Activated naive CD8-positive, alpha-beta T cell (primary cell): ENCODE results near the gene PXDN.
"Not testable (repeated sequence)": the region's sequence is repeated elsewhere in the genome, so short reads cannot be mapped to it uniquely, and the experiment has no call there.

Source experiments
- H3K27ac Mint-ChIP-seq: one replicate; pipeline ENCODE4 v1.8.0; 2021; ENCODE audit warnings: mixed read lengths
- H3K27me3 Mint-ChIP-seq: one replicate; pipeline ENCODE4 v1.8.0; 2021; ENCODE audit warnings: mixed read lengths
- H3K36me3 Mint-ChIP-seq: one replicate; pipeline ENCODE4 v1.8.0; 2021; ENCODE audit warnings: mixed read lengths
- H3K4me1 Mint-ChIP-seq: one replicate; pipeline ENCODE4 v1.8.0; 2021; ENCODE audit warnings: low read depth, mixed read lengths
- H3K4me3 Mint-ChIP-seq: one replicate; pipeline ENCODE4 v1.8.0; 2021; ENCODE audit warnings: mild to moderate bottlenecking, mixed read lengths
- H3K9me3 Mint-ChIP-seq: one replicate; pipeline ENCODE4 v1.8.0; 2021; ENCODE audit warnings: low read depth, mixed read lengths

The PXDN gene

GRCh38 chr2:1780693-1781092 lies 36.4 kb upstream of the PXDN start:
- Mint-ChIP-seq H3K9me3 (no peaks in the 10 kb centered on the region), H3K4me1 (peaks cover 38% of the 10 kb centered on the region), H3K27me3 (no peaks in the 10 kb centered on the region), H3K4me3 (no peak overlapping the region), H3K36me3 (no peaks in the 10 kb centered on the region), H3K27ac (peak overlapping the region; percentile 85)

GRCh38 chr2:1780054-1780453 lies 35.7 kb upstream of the PXDN start:
- not testable (repeated sequence) for H3K36me3 Mint-ChIP-seq, H3K9me3 Mint-ChIP-seq, H3K27ac Mint-ChIP-seq, H3K27me3 Mint-ChIP-seq, H3K4me3 Mint-ChIP-seq
- H3K4me1 Mint-ChIP-seq = peaks cover 38% of the 10 kb centered on the region

DNA sequence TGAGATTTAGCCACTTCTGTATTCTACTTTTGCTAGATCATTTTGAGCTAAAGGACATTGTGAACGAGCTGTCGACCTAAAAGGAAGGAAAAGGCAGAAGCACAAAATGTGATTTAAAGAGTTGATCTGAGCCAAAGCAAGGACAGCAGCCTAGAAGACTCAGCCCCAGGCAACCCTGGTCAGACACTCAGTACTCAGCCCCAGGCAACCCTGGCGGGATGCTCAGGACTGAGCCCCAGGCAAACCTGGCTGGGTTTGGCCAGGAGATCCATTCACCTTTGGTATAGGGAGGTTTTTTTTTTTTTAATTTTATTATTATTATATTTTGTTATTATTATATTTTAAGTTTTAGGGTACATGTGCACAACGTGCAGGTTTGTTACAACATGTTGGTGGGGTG lies 34.3 kb upstream of the PXDN start:
- peak overlapping the region; percentile 16 for H3K27ac Mint-ChIP-seq
- no peak overlapping the region for H3K4me3 Mint-ChIP-seq
- H3K4me1 Mint-ChIP-seq = peaks cover 32% of the 10 kb centered on the region
- H3K36me3 Mint-ChIP-seq = no peaks in the 10 kb centered on the region
- no peaks in the 10 kb centered on the region for H3K9me3 Mint-ChIP-seq
- H3K27me3 Mint-ChIP-seq = no peaks in the 10 kb centered on the region

DNA sequence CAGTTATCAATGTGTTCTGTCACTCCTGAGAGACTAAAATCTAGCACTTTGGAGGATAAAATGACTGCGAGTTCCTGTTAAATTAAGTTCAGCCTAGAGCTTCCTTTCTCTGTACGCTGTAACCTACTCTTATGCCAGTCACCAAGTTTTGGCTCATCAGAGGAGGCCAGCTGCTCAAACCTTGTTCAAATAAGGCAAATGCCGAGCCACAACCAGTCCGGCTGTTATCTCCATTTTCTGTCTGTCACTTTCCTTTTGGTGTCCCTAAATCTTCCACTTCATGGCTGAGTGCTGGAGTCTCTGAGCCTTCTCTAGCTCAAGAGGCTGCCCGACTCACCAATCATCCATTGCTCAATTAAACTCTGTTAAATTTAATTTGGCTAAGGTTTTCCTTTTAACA lies 33.5 kb upstream of the PXDN start:
- H3K36me3 Mint-ChIP-seq = no peaks in the 10 kb centered on the region
- H3K27ac Mint-ChIP-seq = no peak overlapping the region
- no peak overlapping the region for H3K4me3 Mint-ChIP-seq
- H3K9me3 Mint-ChIP-seq = no peaks in the 10 kb centered on the region
- H3K27me3 Mint-ChIP-seq = no peaks in the 10 kb centered on the region
- peaks cover 30% of the 10 kb centered on the region for H3K4me1 Mint-ChIP-seq

- Mint-ChIP-seq H3K27ac (no peak overlapping the region), H3K4me3 (no peak overlapping the region), H3K27me3 (no peaks in the 10 kb centered on the region), H3K36me3 (no peaks in the 10 kb centered on the region), H3K4me1 (peaks cover 24% of the 10 kb centered on the region), H3K9me3 (no peaks in the 10 kb centered on the region)
Measured at GRCh38 chr2:1777156-1777555, 32.8 kb upstream of the PXDN start.

GRCh38 chr2:1775511-1776035 lies 31.3 kb upstream of the PXDN start:
- no peaks in the 10 kb centered on the region for H3K27me3 Mint-ChIP-seq
- H3K27ac Mint-ChIP-seq = no peak overlapping the region
- H3K9me3 Mint-ChIP-seq = no peaks in the 10 kb centered on the region
- H3K4me3 Mint-ChIP-seq = no peak overlapping the region
- H3K4me1 Mint-ChIP-seq = peaks cover 9% of the 10 kb centered on the region
- no peaks in the 10 kb centered on the region for H3K36me3 Mint-ChIP-seq

GRCh38 chr2:1774929-1775328 lies 30.6 kb upstream of the PXDN start:
- no peaks in the 10 kb centered on the region for H3K36me3 Mint-ChIP-seq
- H3K9me3 Mint-ChIP-seq = no peaks in the 10 kb centered on the region
- H3K27me3 Mint-ChIP-seq = no peaks in the 10 kb centered on the region

DNA sequence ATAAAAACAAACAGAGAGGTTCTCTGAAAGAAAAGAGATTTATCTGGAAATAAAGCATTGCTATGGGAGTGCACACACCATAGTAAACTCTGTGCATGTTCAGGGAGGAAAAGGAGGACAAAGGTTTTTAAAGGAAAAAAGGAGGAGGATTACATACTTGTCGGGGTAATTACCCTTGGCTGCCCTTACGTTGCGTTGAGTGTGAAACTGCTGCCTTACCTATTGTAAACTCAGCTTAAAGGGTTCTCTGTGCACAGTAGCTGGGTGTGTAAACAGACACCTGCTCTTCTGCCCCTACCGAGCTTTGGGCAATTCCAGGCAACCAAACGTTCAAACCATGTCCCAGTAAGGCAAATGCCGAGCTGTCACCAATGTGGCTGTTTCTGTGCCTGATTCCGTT lies 29.6 kb upstream of the PXDN start:
- Mint-ChIP-seq H3K27ac (no peak overlapping the region), H3K4me1 (peaks cover 5% of the 10 kb centered on the region), H3K27me3 (peaks cover 2% of the 10 kb centered on the region), H3K9me3 (no peaks in the 10 kb centered on the region), H3K36me3 (no peaks in the 10 kb centered on the region), H3K4me3 (no peak overlapping the region)

More at GRCh38 chr2:1774929-1775328, 30.6 kb upstream of the PXDN start:
- H3K4me3 Mint-ChIP-seq = no peak overlapping the region
- H3K4me1 Mint-ChIP-seq = peaks cover 7% of the 10 kb centered on the region
- H3K27ac Mint-ChIP-seq = no peak overlapping the region

GRCh38 chr2:1772471-1773267 lies 28.4 kb upstream of the PXDN start:
- no peak overlapping the region for H3K27ac Mint-ChIP-seq
- H3K36me3 Mint-ChIP-seq = no peaks in the 10 kb centered on the region
- no peaks in the 10 kb centered on the region for H3K9me3 Mint-ChIP-seq
- H3K4me1 Mint-ChIP-seq = peaks cover 4% of the 10 kb centered on the region
- H3K27me3 Mint-ChIP-seq = peaks cover 2% of the 10 kb centered on the region
- H3K4me3 Mint-ChIP-seq = no peak overlapping the region

- peaks cover 2% of the 10 kb centered on the region for H3K27me3 Mint-ChIP-seq
- H3K4me3 Mint-ChIP-seq = no peak overlapping the region
- peaks cover 2% of the 10 kb centered on the region for H3K4me1 Mint-ChIP-seq
- H3K36me3 Mint-ChIP-seq = no peaks in the 10 kb centered on the region
- no peak overlapping the region for H3K27ac Mint-ChIP-seq
- H3K9me3 Mint-ChIP-seq = no peaks in the 10 kb centered on the region
Measured at GRCh38 chr2:1771626-1772280, 27.4 kb upstream of the PXDN start.

GRCh38 chr2:1770566-1771380 lies 26.5 kb upstream of the PXDN start:
- Mint-ChIP-seq H3K27ac (no peak overlapping the region), H3K9me3 (no peaks in the 10 kb centered on the region), H3K4me3 (no peak overlapping the region), H3K4me1 (peaks cover 2% of the 10 kb centered on the region), H3K27me3 (peaks cover 2% of the 10 kb centered on the region), H3K36me3 (no peaks in the 10 kb centered on the region)

DNA sequence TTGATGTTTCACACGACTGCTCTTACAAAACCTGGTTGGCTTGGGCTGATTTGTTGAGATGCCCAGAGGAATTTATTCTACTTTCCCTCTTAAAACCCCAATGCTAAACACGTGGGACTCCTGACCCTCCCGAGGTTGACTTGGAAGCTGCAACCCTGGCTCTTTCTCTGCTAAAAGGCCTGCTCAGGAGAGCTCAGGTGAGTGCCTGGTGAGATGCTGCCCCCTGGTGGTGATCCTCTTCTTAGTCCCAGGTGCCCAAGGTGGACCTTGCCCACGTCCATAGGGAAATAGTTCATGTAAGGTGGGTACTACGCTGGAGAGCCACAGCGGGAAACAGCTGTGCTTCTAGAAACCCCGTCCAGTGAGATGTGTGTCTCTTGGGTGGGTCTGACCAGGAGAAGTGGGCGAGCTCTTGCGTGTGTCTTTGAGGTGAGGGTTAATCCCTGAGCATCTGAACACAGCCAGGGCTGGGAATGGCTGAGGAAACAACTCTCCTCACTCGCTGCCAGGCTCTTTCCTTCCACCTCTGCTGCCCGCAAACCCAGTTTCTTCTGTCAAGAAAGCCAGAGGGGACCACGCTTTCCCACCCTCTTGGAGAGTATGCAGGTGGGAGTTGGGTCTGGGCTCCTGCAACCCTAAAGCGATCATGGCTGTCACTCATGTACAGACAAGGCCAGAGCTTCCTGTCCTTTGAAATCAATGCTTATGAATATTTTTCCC lies 25.5 kb upstream of the PXDN start:
- H3K4me3 Mint-ChIP-seq = no peak overlapping the region
- peaks cover 2% of the 10 kb centered on the region for H3K4me1 Mint-ChIP-seq
- no peaks in the 10 kb centered on the region for H3K9me3 Mint-ChIP-seq
- peaks cover 2% of the 10 kb centered on the region for H3K27me3 Mint-ChIP-seq
- no peaks in the 10 kb centered on the region for H3K36me3 Mint-ChIP-seq
- H3K27ac Mint-ChIP-seq = no peak overlapping the region

GRCh38 chr2:1767939-1768691 lies 23.8 kb upstream of the PXDN start:
- peaks cover 2% of the 10 kb centered on the region for H3K27me3 Mint-ChIP-seq
- H3K27ac Mint-ChIP-seq = no peak overlapping the region
- H3K9me3 Mint-ChIP-seq = no peaks in the 10 kb centered on the region
- peaks cover 2% of the 10 kb centered on the region for H3K4me1 Mint-ChIP-seq
- no peaks in the 10 kb centered on the region for H3K36me3 Mint-ChIP-seq
- H3K4me3 Mint-ChIP-seq = no peak overlapping the region
